Adipocyte (in vitro differentiated cells): ENCODE measurements around the gene MPIG6B.

Experiments
- DNase-seq: peaks from one replicate; pipeline ENCODE4 v3.0.0-alpha.2; 2015; ENCODE audit warnings: low read depth
- H3K27me3 ChIP-seq: replicated peaks from 2 replicates; pipeline ENCODE4 v1.7.0; 2013; ENCODE audit warnings: mild to moderate bottlenecking, low read length, moderate library complexity; ENCODE audit not compliant: control insufficient read depth, insufficient read depth
- H3K36me3 ChIP-seq: 2 replicates; pipeline ENCODE4 v1.7.0; 2013; ENCODE audit warnings: low read length, mild to moderate bottlenecking, moderate library complexity; ENCODE audit not compliant: control insufficient read depth, insufficient read depth, severe bottlenecking
- H3K4me1 ChIP-seq: 2 replicates; pipeline ENCODE4 v1.7.0; 2013; ENCODE audit warnings: mild to moderate bottlenecking, low read length, moderate library complexity; ENCODE audit not compliant: control insufficient read depth, insufficient read depth
- H3K4me3 ChIP-seq: 2 replicates; pipeline ENCODE4 v1.7.0; 2013; ENCODE audit warnings: mild to moderate bottlenecking, low read length, moderate library complexity
- H3K9ac ChIP-seq: 2 replicates; pipeline ENCODE4 v1.7.0; 2013; ENCODE audit warnings: mild to moderate bottlenecking, low read length, moderate library complexity
- H3K9me3 ChIP-seq: 2 replicates; pipeline ENCODE4 v1.7.0; 2013; ENCODE audit warnings: mild to moderate bottlenecking, low read length, moderate library complexity; ENCODE audit not compliant: control insufficient read depth

The MPIG6B gene

DNA sequence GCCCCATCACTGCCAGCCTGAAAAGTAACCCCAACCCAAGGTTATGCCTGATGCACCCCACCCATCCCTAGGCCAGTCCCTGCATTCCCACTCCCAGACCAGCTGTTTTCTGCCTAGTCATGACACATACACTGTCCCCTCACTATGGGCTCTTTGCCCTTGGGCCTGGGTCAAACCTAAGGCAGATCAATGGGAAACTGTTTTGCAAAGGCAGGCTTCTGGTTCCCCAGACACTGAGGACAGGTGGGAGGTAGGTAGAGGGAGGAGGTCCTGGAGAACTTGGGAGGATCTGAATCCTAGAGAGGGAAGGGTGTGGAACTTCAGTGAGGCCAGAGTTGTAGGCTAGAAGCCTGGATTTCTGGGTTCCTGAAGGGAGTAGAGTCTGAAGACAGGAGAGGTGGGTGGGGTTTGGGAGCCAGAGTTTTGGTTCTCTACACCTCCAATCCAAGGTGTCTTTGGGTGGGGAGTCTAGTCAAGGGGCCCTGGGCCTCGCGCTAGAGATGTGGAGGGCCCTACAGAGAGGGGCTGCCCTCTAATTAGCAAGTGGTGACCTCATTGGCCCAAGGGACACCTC is 11.2 kb downstream of the MPIG6B start:
- H3K9ac ChIP-seq, result peak overlapping the region; percentile 91
- peaks cover 49% of the 10 kb centered on the region for H3K4me1 ChIP-seq
- peak overlapping the region; percentile 89 for H3K4me3 ChIP-seq
- no peaks in the 10 kb centered on the region for H3K9me3 ChIP-seq
- H3K27me3 ChIP-seq, result no peaks in the 10 kb centered on the region
- no peak for DNase-seq
- H3K36me3 ChIP-seq, result peaks cover 35% of the 10 kb centered on the region

DNA sequence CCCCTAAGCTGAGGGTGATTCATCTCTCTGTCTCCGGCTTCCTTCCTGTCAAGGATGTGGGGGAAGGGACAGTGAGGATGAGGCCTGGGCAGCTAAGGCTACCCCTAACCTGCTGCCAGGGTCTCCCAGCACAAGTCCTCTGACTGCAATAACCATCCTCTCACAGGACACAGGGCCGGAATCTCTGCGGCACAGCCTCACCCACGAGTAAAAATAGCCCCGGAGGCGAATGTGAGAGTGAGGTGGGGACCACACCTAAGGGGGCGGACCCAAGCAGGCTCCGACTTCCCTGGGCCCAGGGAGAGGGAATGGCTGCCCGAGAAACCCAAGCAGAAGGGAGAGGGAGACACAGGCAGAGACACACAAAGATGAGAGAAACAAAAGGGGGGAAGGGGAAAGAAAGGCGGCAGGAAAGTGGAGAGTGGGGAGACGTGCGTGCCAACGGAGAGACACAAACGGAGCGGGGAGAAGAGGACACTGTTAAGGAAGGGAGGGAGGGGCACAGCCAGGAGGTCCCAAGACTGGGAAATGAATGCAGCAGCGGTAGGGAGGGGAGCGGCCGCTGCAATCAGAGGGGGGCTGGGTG is 11.7 kb downstream of the MPIG6B start:
- Histone ChIP-seq H3K9me3 (no peaks in the 10 kb centered on the region), H3K36me3 (peaks cover 35% of the 10 kb centered on the region), H3K4me1 (peaks cover 50% of the 10 kb centered on the region), H3K9ac (peak overlapping the region; percentile 91), H3K4me3 (peak overlapping the region; percentile 89), H3K27me3 (no peaks in the 10 kb centered on the region)
- DNase-seq, result peak; percentile 67

DNA sequence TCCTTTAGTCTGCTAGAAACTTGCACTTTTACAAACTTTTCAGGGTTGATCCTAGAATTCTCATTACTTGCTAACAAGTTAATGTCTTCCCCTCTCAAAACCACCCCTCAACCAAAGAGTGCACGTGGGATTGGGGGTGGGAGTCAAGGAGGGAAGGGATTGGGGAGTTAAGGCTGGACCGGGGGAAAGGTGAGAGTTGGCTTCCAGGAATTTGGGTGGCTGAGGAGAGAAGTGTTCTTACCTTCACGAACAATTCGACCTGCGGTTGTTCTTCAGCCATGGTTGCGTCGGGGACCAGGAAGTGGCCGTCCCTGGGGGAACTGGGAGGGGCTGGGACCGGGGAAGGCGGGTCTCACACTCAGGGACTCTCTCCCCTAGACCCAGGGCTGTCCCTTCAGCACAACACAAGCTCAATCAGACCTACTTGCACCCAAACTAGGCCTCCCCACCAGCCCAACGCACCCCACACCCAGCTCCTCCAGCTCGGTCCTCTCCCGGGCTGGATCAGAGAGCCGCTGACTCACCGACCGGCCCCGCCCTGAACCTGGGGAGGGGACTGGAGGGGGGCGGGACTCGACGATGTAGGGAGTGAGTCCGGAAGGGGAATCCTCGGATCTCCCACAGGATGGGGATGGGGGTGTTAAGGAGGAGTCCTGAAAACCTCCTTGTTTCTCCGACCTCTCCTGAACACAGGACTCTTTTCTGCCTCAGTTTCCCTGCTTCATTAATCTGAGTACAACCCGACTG is 13.0 kb downstream of the MPIG6B start, which contains the start of gene CLIC1:
TSS of gene CLIC1 (minus strand) at position 510 of the 747 bp plus-strand sequence. CDS start at position 280, 230 bp downstream.
- Histone ChIP-seq H3K4me1 (peaks cover 45% of the 10 kb centered on the region), H3K4me3 (peak within 1 kb of the TSS; percentile 89)
- peak; percentile 95 for DNase-seq

DNA sequence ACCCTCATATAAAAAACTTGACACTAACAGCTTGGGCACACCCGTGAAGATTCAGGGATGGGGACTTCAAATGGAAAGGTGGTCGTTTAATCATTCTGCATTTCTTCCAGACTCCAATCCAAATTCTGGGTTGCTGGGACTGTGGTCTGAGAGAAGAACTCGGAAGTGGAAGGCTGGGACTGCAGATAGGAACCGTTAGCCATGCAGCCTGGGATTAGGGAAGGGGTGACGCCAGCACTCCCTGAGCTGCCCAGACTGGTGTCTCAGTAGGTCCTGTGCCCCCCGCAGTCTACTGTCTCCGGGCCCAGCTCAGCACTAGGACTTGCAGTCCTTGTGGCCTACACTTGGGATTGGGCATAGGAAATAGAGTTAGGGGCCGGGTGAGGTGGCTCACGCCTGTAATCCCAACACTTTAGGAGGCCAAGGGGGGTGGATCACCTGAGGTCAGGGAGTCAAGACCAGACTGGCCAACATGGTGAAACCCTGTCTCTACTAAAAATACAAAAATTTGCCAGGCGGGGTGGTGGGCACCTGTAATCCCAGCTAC is 13.7 kb downstream of the MPIG6B start:
- no peak for DNase-seq
- Histone ChIP-seq H3K36me3 (peaks cover 22% of the 10 kb centered on the region), H3K9me3 (no peaks in the 10 kb centered on the region), H3K4me3 (peak overlapping the region; percentile 89), H3K9ac (peak overlapping the region; percentile 91), H3K4me1 (peaks cover 49% of the 10 kb centered on the region), H3K27me3 (no peaks in the 10 kb centered on the region)

More for the DNA sequence above, 13.0 kb downstream of the MPIG6B start, which contains the start of gene CLIC1:
- H3K36me3 ChIP-seq, result peaks cover 28% of the 10 kb centered on the region
- H3K9me3 ChIP-seq, result no peaks in the 10 kb centered on the region
- H3K9ac ChIP-seq, result peak within 1 kb of the TSS; percentile 91
- no peaks in the 10 kb centered on the region for H3K27me3 ChIP-seq

DNA sequence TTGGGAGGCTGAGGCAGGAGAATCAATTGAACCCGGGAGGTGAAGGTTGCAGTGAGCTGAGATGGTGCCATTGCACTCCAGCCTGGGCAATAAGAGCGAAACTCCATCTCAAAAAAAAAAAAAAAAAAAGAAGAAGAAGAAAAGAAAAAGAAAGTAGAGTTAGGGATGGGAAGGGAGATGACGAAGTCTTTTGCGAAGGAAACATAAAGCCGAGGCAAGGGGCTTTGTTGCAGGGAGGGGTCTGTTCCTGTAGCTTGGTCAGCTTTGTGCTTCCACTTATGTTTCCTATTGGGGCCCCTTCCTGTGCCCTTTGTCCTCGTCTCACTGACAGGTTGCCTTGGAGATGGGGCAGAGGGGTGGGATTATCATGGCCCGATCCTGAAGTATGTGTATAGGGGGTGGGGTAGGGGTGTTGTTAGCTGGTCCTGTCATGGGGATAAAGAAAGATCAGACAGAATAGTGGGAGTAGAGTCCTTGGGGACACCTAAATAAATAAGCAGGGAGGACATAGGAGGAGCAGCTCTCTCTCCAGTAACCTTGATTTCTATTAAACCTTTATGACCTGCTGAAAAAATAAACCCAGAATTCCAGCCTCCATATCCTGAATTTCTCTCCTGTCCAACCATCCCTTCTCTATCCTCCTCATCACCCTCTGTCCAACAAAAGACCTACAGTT is 14.3 kb downstream of the MPIG6B start:
- peaks cover 55% of the 10 kb centered on the region for H3K4me1 ChIP-seq
- no peak for DNase-seq
- peaks cover 15% of the 10 kb centered on the region for H3K36me3 ChIP-seq
- H3K4me3 ChIP-seq, result peak overlapping the region; percentile 38
- H3K9ac ChIP-seq, result peak overlapping the region; percentile 52
- no peaks in the 10 kb centered on the region for H3K9me3 ChIP-seq
- H3K27me3 ChIP-seq, result no peaks in the 10 kb centered on the region

DNA sequence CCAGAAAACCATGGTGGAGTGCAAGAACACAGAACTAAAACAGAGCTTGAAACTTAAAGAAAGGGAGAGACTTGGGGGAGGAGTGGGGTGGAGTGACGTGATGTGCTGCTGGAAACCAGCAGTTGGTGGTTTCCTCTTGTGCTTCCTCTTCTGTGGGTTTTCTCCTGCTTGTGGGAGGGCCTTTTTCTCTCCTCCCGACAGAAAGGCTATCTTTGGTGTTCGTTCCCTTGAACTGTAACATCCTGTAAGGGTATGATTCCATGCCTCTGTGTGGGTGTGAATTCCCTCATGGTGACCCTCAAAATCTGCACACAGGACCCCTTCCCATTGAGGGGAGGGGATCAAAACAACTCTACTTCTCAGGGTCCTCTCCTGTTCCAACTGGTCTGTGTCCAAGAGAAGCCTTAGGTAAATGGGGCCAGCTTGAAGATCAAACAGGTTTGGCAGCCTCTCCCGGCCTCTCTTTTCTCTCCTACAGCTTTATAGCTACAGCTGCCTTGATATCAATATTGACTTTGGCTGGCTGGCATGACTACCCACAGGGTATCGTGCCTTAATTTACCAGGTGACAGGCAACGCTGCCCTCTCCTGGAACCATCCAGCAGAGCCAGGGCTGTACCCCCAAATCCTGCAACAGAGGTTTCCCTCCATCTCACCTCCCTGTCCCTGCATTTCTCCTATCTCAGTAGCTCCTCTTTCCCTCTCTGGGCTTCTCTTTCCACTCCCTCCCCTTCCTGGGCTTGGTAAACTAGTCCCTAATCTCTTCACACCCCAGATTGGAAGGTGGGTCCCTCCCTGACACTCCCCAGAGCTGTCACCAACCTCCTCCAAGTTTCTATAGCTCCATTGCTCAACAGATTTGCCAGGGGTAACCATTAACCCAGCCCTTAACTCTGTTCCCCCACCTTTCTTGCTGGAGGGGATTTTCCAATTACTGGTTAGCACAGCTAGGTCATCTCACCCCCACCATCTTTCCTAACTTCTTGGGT is 15.1 kb downstream of the MPIG6B start:
- H3K4me1 ChIP-seq, result peaks cover 55% of the 10 kb centered on the region
- no peaks in the 10 kb centered on the region for H3K9me3 ChIP-seq
- peak overlapping the region; percentile 52 for H3K9ac ChIP-seq
- peak; percentile 71 for DNase-seq
- H3K27me3 ChIP-seq, result no peaks in the 10 kb centered on the region
- H3K36me3 ChIP-seq, result peaks cover 10% of the 10 kb centered on the region
- H3K4me3 ChIP-seq, result peak overlapping the region; percentile 38

DNA sequence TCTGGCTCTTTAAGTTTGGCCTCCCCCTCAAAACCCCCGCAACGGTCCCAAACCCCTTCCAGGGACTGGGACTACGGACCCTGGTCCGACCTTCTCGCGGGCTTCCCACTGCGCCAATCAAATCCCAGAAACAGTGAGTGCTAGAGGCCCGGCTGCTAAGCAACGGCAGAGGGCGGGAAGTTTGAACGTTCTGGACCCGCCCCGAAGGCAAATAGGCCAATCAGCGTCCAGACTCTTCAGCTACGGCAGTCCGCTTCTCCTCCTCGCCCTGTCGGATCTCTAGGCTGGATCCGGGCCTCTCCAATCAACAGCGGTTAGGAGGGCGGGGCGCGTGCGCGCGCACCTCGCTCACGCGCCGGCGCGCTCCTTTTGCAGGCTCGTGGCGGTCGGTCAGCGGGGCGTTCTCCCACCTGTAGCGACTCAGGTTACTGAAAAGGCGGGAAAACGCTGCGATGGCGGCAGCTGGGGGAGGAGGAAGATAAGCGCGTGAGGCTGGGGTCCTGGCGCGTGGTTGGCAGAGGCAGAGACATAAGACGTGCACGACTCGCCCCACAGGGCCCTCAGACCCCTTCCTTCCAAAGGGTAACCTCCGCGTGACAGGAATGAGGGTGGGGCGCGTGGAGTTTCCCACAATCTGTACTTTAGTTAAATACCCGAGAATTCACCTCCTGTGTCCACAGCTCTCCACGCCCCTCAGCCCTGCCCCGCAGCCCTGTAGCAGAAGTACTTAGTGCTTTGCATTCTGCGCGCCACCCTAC is 16.6 kb downstream of the MPIG6B start, which contains the start of gene MSH5:
TSS of gene MSH5 (plus strand) at position 367 of the 758 bp plus-strand sequence. CDS start 462 bp downstream, outside the sequence.
- Histone ChIP-seq H3K9ac (peak within 1 kb of the TSS; percentile 84), H3K9me3 (no peaks in the 10 kb centered on the region), H3K4me3 (peak within 1 kb of the TSS; percentile 91), H3K4me1 (peaks cover 43% of the 10 kb centered on the region), H3K36me3 (no peaks in the 10 kb centered on the region), H3K27me3 (no peaks in the 10 kb centered on the region)
- peak; percentile 100 for DNase-seq

DNA sequence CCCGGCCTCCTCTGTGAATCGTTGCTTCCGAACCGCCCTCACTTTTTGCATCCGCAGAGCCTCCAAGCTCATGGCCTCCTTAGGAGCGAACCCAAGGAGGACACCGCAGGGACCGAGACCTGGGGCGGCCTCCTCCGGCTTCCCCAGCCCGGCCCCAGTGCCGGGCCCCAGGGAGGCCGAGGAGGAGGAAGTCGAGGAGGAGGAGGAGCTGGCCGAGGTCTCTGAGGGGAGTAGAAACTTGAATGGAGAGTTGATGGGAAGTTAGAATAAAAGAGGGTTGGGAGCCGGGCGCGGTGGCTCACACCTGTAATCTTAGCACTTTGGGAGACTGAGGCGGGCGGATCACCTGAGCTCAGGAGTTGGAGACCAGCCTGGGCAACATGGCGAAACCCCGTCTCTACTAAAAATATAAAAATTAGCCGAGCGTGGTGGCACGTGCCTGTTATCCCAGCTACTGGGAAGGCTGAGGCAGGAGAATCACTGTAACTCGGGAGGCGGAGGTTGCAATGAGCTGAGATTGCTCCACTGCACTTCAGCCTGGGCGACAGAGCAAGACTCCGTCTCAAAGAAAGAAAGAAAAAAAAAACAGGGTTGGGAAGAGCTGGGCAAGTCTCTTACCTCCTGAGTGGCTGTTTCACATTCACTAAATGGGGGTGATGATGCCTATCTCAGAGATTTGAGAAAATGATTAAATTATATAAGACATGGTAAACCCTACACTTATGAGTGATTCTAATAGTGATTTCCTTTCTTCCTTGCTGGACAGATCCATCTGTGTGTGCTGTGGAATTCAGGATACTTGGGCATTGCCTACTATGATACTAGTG is 17.4 kb downstream of the MPIG6B start:
- H3K4me1 ChIP-seq, result peaks cover 38% of the 10 kb centered on the region
- H3K9ac ChIP-seq, result peak overlapping the region; percentile 84
- no peaks in the 10 kb centered on the region for H3K27me3 ChIP-seq
- no peaks in the 10 kb centered on the region for H3K9me3 ChIP-seq
- H3K36me3 ChIP-seq, result no peaks in the 10 kb centered on the region
- H3K4me3 ChIP-seq, result peak overlapping the region; percentile 91
- no peak for DNase-seq

DNA sequence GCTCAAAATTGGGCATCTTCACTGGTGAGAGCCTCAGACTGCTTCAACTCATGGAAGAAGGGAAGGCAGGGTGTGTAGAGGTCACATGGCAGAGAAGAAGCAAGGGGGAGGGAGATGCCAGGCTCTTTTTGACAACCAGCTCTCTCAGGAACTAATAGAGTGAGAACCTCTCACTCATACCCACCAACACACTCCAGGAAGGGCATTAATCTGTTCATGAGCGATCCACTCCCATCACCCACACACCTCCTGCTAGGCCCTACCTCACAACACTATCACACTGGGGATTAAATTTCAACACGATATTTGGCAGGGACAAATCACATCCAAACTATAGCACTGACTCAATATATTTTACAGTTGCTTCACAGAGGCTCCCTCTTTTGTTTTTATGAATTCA is 18.6 kb downstream of the MPIG6B start:
- Histone ChIP-seq H3K36me3 (no peaks in the 10 kb centered on the region), H3K9me3 (no peaks in the 10 kb centered on the region), H3K4me1 (peaks cover 34% of the 10 kb centered on the region), H3K4me3 (no peak overlapping the region), H3K27me3 (no peaks in the 10 kb centered on the region), H3K9ac (no peak overlapping the region)
- DNase-seq, result no peak
